Keratinocyte (primary cell): ENCODE results near the gene ESR2. TPM values are rescaled to one million over a fixed set of nuclear protein-coding genes. Genes with fewer than 3 reads are reported as not detected.

Experiments
- DNase-seq: peaks from one replicate; pipeline ENCODE4 v3.0.0-alpha.2; 2011; ENCODE audit warnings: low read depth, missing footprints, low spot score
- FAIRE-seq: peaks from 2 replicates; lab custom pipeline; 2011; peaks lifted over from hg19 to GRCh38; lab: Jason Lieb, UNC
- H2AFZ ChIP-seq: 2 replicates; pipeline ENCODE4 v1.6.0; 2012; ENCODE audit warnings: low read length, control low read depth, inconsistent platforms; ENCODE audit not compliant: control insufficient read depth
- H3K27ac ChIP-seq: 2 replicates; pipeline ENCODE4 v1.5.1; 2011; ENCODE audit warnings: low read length; ENCODE audit not compliant: control insufficient read depth, insufficient read depth
- H3K27me3 ChIP-seq: 3 replicates; pipeline ENCODE4 v1.6.0; 2011; ENCODE audit warnings: low read length; ENCODE audit not compliant: control insufficient read depth, insufficient read depth; ENCODE audit errors: extremely low read depth
- H3K36me3 ChIP-seq, 2 experiments: 2 replicates in 1 of 2; 3 replicates in 1 of 2; pipeline ENCODE4 v1.5.1; 2011; ENCODE audit warnings: low read length in 2 of 2, mild to moderate bottlenecking in 1 of 2; ENCODE audit not compliant: control insufficient read depth in 2 of 2, insufficient read depth in 2 of 2; ENCODE audit errors: extremely low read depth in 1 of 2
- H3K4me1 ChIP-seq: 3 replicates; pipeline ENCODE4 v1.5.1; 2011; ENCODE audit warnings: low read length; ENCODE audit not compliant: control insufficient read depth, insufficient read depth; ENCODE audit errors: extremely low read depth
- H3K4me2 ChIP-seq: 3 replicates; pipeline ENCODE4 v1.6.0; 2011; ENCODE audit warnings: low read depth, low read length; ENCODE audit not compliant: control insufficient read depth, insufficient read depth; ENCODE audit errors: extremely low read depth
- H3K4me3 ChIP-seq, 3 experiments: fragments of 200-600 bp in 1 of 3; sonication (generic) in 1 of 3; 2 replicates in 2 of 3; 3 replicates in 1 of 3; pipeline ENCODE4 v1.5.1; 2011 to 2016; ENCODE audit warnings: low read length in 3 of 3, mild to moderate bottlenecking in 3 of 3, control low read depth in 2 of 3, inconsistent platforms in 1 of 3, low read depth in 1 of 3, mixed read lengths in 1 of 3, mixed run types in 1 of 3, moderate library complexity in 1 of 3; ENCODE audit not compliant: control insufficient read depth in 2 of 3, insufficient read depth in 2 of 3; ENCODE audit errors: extremely low read depth in 1 of 3
- H3K79me2 ChIP-seq: 2 replicates; pipeline ENCODE4 v1.6.0; 2012; ENCODE audit warnings: low read length; ENCODE audit not compliant: control insufficient read depth, insufficient read depth
- H3K9ac ChIP-seq: 3 replicates; pipeline ENCODE4 v1.6.0; 2011; ENCODE audit warnings: low read length; ENCODE audit not compliant: control insufficient read depth, insufficient read depth; ENCODE audit errors: extremely low read depth
- H3K9me1 ChIP-seq: 3 replicates; pipeline ENCODE4 v1.6.0; 2011; ENCODE audit warnings: low read length; ENCODE audit not compliant: control insufficient read depth, insufficient read depth; ENCODE audit errors: extremely low read depth
- H3K9me3 ChIP-seq: 2 replicates; pipeline ENCODE4 v1.5.1; 2012; ENCODE audit warnings: low read depth, low read length; ENCODE audit not compliant: control insufficient read depth
- H4K20me1 ChIP-seq: 3 replicates; pipeline ENCODE4 v1.6.0; 2011; ENCODE audit warnings: low read length; ENCODE audit not compliant: control insufficient read depth, insufficient read depth; ENCODE audit errors: extremely low read depth
- CTCF ChIP-seq, 3 experiments: IDR thresholded peaks in 1 of 3; conservative IDR thresholded peaks in 1 of 3; optimal IDR thresholded peaks in 1 of 3; 2 replicates in 2 of 3; 3 replicates in 1 of 3; pipeline versions ENCODE3 to v1.5.1; 2011; ENCODE audit warnings: low read length in 3 of 3, mild to moderate bottlenecking in 3 of 3, moderate library complexity in 2 of 3, control low read depth in 1 of 3, inconsistent platforms in 1 of 3; ENCODE audit not compliant: insufficient read depth in 2 of 3; ENCODE audit errors: extremely low read depth in 1 of 3
- EZH2 ChIP-seq: IDR thresholded peaks from one replicate; pipeline ENCODE4 v1.6.1; 2012; ENCODE audit warnings: inconsistent platforms, mild to moderate bottlenecking, low read length, moderate library complexity
- dilution Hi-C: fragments of 300-500 bp; cut with MboI; formaldehyde crosslinking; loops from one replicate; pipeline ENCODE4 v1.7.0; 2020; ENCODE audit warnings: low sequenced_read_pairs; ENCODE audit not compliant: extremely low pct_ligation_motif_present
- polyA plus RNA-seq, 5 experiments: library from polyadenylated mRNA; depleted of rRNA in 3 of 5; stranded (reverse) in 3 of 5; stranded (forward) in 1 of 5; unstranded in 1 of 5; fragments of >200 nt; gene quantifications; 1 replicate in 1 of 5; 2 replicates in 3 of 5; 3 replicates in 1 of 5; pipeline versions ENCODE4 v1.2.1 to v1.2.3, GENCODE V29; 2011 to 2012; ENCODE audit warnings: missing spikeins in 2 of 5, low read depth in 1 of 5, low replicate concordance in 1 of 5

The ESR2 gene
- polyA plus RNA-seq, 1 donor (not counting 4 experiments of a cell fraction or from before 2014, with no cell fraction given), result 0.03 TPM

GRCh38 chr14:64329149-64329548 lies 35.0 kb upstream of the ESR2 start:
- no peak overlapping the region for H3K4me3 ChIP-seq
- no peaks in the 10 kb centered on the region for H3K27me3 ChIP-seq
- no peaks in the 10 kb centered on the region for H3K9me3 ChIP-seq
- no peak overlapping the region for H3K9ac ChIP-seq
- H3K27ac ChIP-seq, result no peak overlapping the region
- no peaks in the 10 kb centered on the region for H3K4me1 ChIP-seq
- H3K36me3 ChIP-seq, result no peaks in the 10 kb centered on the region
- dilution Hi-C loops, result no loop called here
- FAIRE-seq, result no peak
- no peaks in the 10 kb centered on the region for H3K79me2 ChIP-seq
- no peaks in the 10 kb centered on the region for H3K9me1 ChIP-seq
- TF ChIP-seq CTCF (optimal IDR thresholded peaks at IDR 0.05 in 1 of 3, IDR thresholded peaks at IDR 0.05 in 1 of 3, conservative IDR thresholded peaks at IDR 0.05 in 1 of 3; ENCODE audit: extremely low read depth in 1 of 3, insufficient read depth in 2 of 3, low read length in 3 of 3) (no peak), EZH2 (no peak)
- DNase-seq, result no peak
- H3K4me2 ChIP-seq, result no peak overlapping the region
- H4K20me1 ChIP-seq, result no peaks in the 10 kb centered on the region
- no peak overlapping the region for H2AFZ ChIP-seq

- no peak overlapping the region for H3K27ac ChIP-seq
- FAIRE-seq (no peak), DNase-seq (no peak)
- no peak overlapping the region for H3K4me2 ChIP-seq
- no peaks in the 10 kb centered on the region for H3K9me3 ChIP-seq
- no peak overlapping the region for H3K4me3 ChIP-seq
- H2AFZ ChIP-seq, result no peak overlapping the region
- H3K4me1 ChIP-seq, result no peaks in the 10 kb centered on the region
- H3K27me3 ChIP-seq, result no peaks in the 10 kb centered on the region
- TF ChIP-seq EZH2, result no peak
- TF ChIP-seq CTCF (optimal IDR thresholded peaks at IDR 0.05 in 1 of 3, IDR thresholded peaks at IDR 0.05 in 1 of 3, conservative IDR thresholded peaks at IDR 0.05 in 1 of 3; ENCODE audit: extremely low read depth in 1 of 3, insufficient read depth in 2 of 3, low read length in 3 of 3), result no peak
- no peaks in the 10 kb centered on the region for H4K20me1 ChIP-seq
- no peaks in the 10 kb centered on the region for H3K36me3 ChIP-seq
- H3K79me2 ChIP-seq, result no peaks in the 10 kb centered on the region
- dilution Hi-C loops, result no loop called here
- H3K9me1 ChIP-seq, result no peaks in the 10 kb centered on the region
- no peak overlapping the region for H3K9ac ChIP-seq
Observed at GRCh38 chr14:64326502-64326901, 32.3 kb upstream of the ESR2 start.
